Osteoblast (primary cell): Measurements from ENCODE around the gene L3MBTL2. TPM values are rescaled to one million over a fixed set of nuclear protein-coding genes. Genes with fewer than 3 reads are reported as not detected.

ENCODE experiments used
- DNase-seq: peaks from one replicate; pipeline ENCODE4 v3.0.0; 2011; ENCODE audit warnings: low spot score, mixed read lengths; ENCODE audit not compliant: insufficient read length; ENCODE audit errors: missing footprints
- H2AFZ ChIP-seq: 2 replicates; pipeline ENCODE4 v1.6.0; 2011; ENCODE audit warnings: mild to moderate bottlenecking, low read length
- H3K27ac ChIP-seq: 2 replicates; pipeline ENCODE4 v1.5.1; 2011; ENCODE audit warnings: mild to moderate bottlenecking, low read depth, low read length, moderate library complexity
- H3K27me3 ChIP-seq: 2 replicates; pipeline ENCODE4 v1.6.0; 2012; ENCODE audit warnings: mild to moderate bottlenecking, control low read depth, inconsistent platforms, low read length, moderate library complexity; ENCODE audit not compliant: insufficient read depth
- H3K36me3 ChIP-seq: 2 replicates; pipeline ENCODE4 v1.5.1; 2011; ENCODE audit warnings: mild to moderate bottlenecking, low read length, control low read depth, moderate library complexity; ENCODE audit not compliant: insufficient read depth
- H3K4me1 ChIP-seq: 2 replicates; pipeline ENCODE4 v1.5.1; 2011; ENCODE audit warnings: mild to moderate bottlenecking, low read length, control low read depth, moderate library complexity; ENCODE audit not compliant: insufficient read depth
- H3K4me2 ChIP-seq: 2 replicates; pipeline ENCODE4 v1.6.0; 2011; ENCODE audit warnings: mild to moderate bottlenecking, low read length; ENCODE audit not compliant: insufficient read depth
- H3K4me3 ChIP-seq: fragments of 200-600 bp; sonication (generic); 3 replicates; pipeline ENCODE4 v1.5.1; 2012; ENCODE audit warnings: mild to moderate bottlenecking, low read length, inconsistent platforms; ENCODE audit not compliant: insufficient read depth
- H3K79me2 ChIP-seq: 2 replicates; pipeline ENCODE4 v1.6.0; 2012; ENCODE audit warnings: mild to moderate bottlenecking, low read length, control low read depth, inconsistent platforms; ENCODE audit not compliant: insufficient read depth
- H3K9me3 ChIP-seq: 2 replicates; pipeline ENCODE4 v1.5.1; 2011; ENCODE audit warnings: low read depth, low read length, control low read depth
- H4K20me1 ChIP-seq: 2 replicates; pipeline ENCODE4 v1.6.0; 2012; ENCODE audit warnings: mild to moderate bottlenecking, low read length, control low read depth; ENCODE audit not compliant: insufficient read depth
- total RNA-seq: library from RNA; depleted of rRNA; stranded (reverse); fragments of >200 nt; gene quantifications from 2 replicates; pipeline ENCODE4 v1.2.3, GENCODE V29; 2012
- TF ChIP-seq, protein P1 (sequence below): IDR thresholded peaks from 2 replicates; pipeline ENCODE4 v1.5.1; 2011; ENCODE audit warnings: mild to moderate bottlenecking, low read depth, low read length, moderate library complexity; ENCODE audit errors: extremely low read depth

Gene L3MBTL2
- total RNA-seq, 1 donor: 22.8 TPM

DNA sequence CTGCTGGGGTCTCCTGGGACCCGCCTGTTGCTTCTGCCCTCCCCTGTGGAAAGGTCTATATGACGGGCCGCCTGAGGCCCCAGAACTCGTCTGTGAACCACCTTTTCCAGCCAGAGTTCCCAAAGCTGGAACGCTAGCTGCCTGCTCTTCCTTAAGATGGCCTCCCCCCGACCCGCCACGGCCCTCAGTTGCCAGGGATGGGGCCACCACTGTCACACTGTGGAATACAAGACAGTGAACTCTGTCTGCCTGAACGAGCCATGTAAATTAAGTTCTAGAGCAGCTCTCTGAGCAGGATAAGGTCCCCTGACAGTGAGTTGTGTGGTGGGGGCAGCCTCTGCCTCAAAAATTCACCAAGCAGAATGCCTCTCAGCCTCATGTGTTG is 25.3 kb downstream of the L3MBTL2 start:
- Histone ChIP-seq H3K27ac (no peak overlapping the region), H3K27me3 (no peaks in the 10 kb centered on the region), H2AFZ (no peak overlapping the region), H4K20me1 (no peaks in the 10 kb centered on the region), H3K4me3 (no peak overlapping the region), H3K4me2 (no peak overlapping the region), H3K4me1 (peaks cover 6% of the 10 kb centered on the region), H3K9me3 (no peaks in the 10 kb centered on the region), H3K79me2 (no peaks in the 10 kb centered on the region), H3K36me3 (peaks cover 22% of the 10 kb centered on the region)
- TF ChIP-seq, protein P1, sequence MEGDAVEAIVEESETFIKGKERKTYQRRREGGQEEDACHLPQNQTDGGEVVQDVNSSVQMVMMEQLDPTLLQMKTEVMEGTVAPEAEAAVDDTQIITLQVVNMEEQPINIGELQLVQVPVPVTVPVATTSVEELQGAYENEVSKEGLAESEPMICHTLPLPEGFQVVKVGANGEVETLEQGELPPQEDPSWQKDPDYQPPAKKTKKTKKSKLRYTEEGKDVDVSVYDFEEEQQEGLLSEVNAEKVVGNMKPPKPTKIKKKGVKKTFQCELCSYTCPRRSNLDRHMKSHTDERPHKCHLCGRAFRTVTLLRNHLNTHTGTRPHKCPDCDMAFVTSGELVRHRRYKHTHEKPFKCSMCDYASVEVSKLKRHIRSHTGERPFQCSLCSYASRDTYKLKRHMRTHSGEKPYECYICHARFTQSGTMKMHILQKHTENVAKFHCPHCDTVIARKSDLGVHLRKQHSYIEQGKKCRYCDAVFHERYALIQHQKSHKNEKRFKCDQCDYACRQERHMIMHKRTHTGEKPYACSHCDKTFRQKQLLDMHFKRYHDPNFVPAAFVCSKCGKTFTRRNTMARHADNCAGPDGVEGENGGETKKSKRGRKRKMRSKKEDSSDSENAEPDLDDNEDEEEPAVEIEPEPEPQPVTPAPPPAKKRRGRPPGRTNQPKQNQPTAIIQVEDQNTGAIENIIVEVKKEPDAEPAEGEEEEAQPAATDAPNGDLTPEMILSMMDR: no peak
- DNase-seq: peak; percentile 23

DNA sequence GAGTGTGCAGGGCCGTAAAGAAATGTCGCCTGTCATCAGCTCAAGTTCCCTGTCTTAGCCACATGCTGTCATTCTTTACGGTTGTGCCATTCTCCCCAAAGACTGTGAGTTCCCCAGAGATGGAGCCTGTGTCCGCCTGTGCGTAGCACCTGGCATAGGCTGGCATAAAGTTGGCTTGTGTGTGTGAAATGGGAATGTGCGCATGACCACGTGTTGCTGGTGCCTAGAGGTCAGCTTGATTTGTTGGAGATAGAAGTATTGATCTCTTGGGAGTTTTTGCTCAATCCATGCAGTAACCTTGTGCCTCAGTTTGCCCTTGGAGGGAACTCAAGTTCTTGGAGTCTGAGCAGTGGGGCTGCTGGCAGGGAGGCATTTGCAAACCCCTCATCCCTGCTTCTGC is 26.3 kb downstream of the L3MBTL2 start:
- DNase-seq: peak; percentile 65
- Histone ChIP-seq H2AFZ (no peak overlapping the region), H3K4me2 (no peak overlapping the region), H3K36me3 (peaks cover 14% of the 10 kb centered on the region), H3K27me3 (no peaks in the 10 kb centered on the region), H3K4me3 (no peak overlapping the region), H3K9me3 (no peaks in the 10 kb centered on the region), H3K79me2 (no peaks in the 10 kb centered on the region), H4K20me1 (no peaks in the 10 kb centered on the region), H3K4me1 (peaks cover 6% of the 10 kb centered on the region), H3K27ac (no peak overlapping the region)
- TF ChIP-seq, protein P1: no peak

DNA sequence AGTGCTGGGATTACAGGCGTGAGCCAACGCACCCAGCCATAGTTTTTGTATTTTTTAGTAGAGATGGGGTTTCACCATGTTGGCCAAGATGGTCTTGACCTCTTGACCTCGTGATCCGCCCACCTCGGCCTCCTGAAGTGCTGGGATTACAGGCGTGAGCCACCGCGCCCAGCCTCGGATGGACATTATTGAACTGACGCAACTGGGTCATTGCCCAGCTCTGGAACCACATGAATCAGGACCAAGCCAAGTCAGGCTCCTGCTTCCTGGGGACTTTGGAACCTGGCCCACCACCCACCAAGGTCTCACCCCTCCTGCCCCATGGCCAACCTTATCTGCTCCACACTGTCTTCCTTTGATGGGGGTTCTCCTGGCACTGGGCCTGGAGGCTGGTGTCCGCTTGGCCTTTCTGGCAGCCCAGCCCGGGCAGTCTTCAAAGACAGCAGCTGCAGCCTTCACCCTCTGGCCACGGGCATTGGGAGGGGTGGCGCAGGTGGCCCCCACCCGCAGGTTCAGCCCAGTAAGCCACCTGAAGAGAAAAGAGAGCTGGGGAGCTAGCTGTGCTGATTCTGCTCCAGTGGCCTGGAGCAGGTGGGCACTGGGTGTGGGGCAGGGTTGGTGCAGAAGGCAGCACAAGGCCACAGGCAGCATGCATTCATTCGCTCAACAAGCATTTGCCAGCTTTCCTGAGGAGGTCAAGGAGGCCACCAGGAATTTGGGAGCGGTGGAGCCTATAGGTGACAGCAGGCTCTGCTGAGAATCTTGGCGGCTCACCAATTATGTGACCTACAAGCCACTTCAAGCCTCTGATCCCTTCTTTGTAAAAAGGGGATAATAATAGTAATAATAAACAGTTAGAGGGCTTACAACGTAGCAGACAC is 29.9 kb downstream of the L3MBTL2 start:
- Histone ChIP-seq H4K20me1 (no peaks in the 10 kb centered on the region), H3K27ac (no peak overlapping the region), H3K9me3 (no peaks in the 10 kb centered on the region), H3K27me3 (no peaks in the 10 kb centered on the region), H3K79me2 (no peaks in the 10 kb centered on the region), H2AFZ (no peak overlapping the region), H3K4me1 (peaks cover 6% of the 10 kb centered on the region), H3K4me3 (no peak overlapping the region), H3K4me2 (no peak overlapping the region), H3K36me3 (peaks cover 3% of the 10 kb centered on the region)
- TF ChIP-seq, protein P1: no peak
- peak; percentile 71 for DNase-seq

DNA sequence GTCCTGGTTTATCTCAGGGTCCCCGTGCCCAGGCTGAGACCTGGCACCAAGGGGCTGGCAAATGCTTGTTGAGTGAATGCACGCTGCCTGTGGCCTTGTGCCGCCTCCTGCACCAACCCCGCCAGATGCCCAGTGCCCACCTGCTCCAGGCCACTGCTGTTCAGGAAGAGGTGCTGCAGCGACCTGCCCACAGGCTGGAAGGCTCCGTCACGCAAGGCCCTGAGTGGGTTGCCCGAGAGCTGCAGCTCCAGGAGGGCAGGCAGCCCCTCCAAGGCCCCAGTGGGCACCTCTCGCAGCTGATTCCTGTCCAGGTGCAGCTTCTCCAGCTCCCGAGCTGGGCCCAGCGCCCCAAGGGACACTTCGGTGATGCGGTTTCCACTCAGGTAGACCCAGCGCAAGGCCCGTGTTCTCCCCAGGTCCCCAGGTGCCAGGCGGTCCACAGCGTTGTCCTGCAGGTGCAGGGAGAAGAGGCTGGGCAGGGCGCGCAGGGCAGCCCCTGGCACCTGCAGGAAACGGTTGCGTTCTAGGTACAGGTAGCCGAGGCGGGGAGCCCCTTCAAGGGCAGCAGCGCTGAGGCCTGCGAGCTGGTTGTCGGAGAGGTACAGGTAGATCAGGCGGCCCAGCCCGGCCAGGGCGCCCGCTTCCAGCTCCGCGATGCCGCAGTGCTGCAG is 32.1 kb downstream of the L3MBTL2 start:
- TF ChIP-seq, protein P1: no peak
- H3K27me3 ChIP-seq: no peaks in the 10 kb centered on the region
- no peaks in the 10 kb centered on the region for H3K36me3 ChIP-seq
- H3K27ac ChIP-seq: no peak overlapping the region
- peak overlapping the region; percentile 35 for H2AFZ ChIP-seq
- H3K79me2 ChIP-seq: no peaks in the 10 kb centered on the region
- peak overlapping the region; percentile 70 for H3K4me2 ChIP-seq
- no peaks in the 10 kb centered on the region for H4K20me1 ChIP-seq
- H3K9me3 ChIP-seq: no peaks in the 10 kb centered on the region
- H3K4me1 ChIP-seq: peaks cover 6% of the 10 kb centered on the region
- H3K4me3 ChIP-seq: peak overlapping the region; percentile 60
- DNase-seq: no peak
